Measurements from ENCODE around the gene ZNF555. TPM values are rescaled to one million over a fixed set of nuclear protein-coding genes. Genes with fewer than 3 reads are reported as not detected.
A peak's percentile ranks its signal among the peaks of the same experiment; 100 is the strongest.

ZNF555 gene
- total and polyA plus RNA-seq, 2 of the 13 experiments (the other 11 are each of a cell fraction or from before 2014, with no cell fraction given) = 5.0 to 8.0 TPM

GRCh38 chr19:2840794-2841791 lies at the start of gene ZNF555 (continued):
- TF ChIP-seq SIN3A (IDR thresholded peaks at IDR 0.05; ENCODE audit: borderline replicate concordance, low read depth, low read length) (peak; percentile 32; the same call in 1 of the 2 replicates), SP2 (CRISPR knock-in tag; IDR thresholded peaks at IDR 0.05) (peak; percentile 97), ZFP36 (IDR thresholded peaks at IDR 0.05; ENCODE audit: borderline replicate concordance, low read depth, low read length, partially characterized antibody) (no peak), AGO1 (IDR thresholded peaks at IDR 0.05; ENCODE audit: low read depth, low read length, poor library complexity, severe bottlenecking) (no peak), KLF15 (CRISPR knock-in tag; IDR thresholded peaks at IDR 0.05; ENCODE audit: borderline replicate concordance) (0 out of 2 replicates have a peak, but pooled peaks have one; percentile 82), HMG20B (CRISPR knock-in tag; conservative IDR thresholded peaks at IDR 0.05) (0 out of 2 replicates have a peak, but pooled peaks have one; percentile 20), CC2D1A (CRISPR knock-in tag; IDR thresholded peaks at IDR 0.05) (no peak), BCL6 (CRISPR knock-in tag; IDR thresholded peaks at IDR 0.05) (0 out of 2 replicates have a peak, but pooled peaks have one; percentile 3), ADNP (CRISPR knock-in tag; IDR thresholded peaks at IDR 0.05) (0 out of 2 replicates have a peak, but pooled peaks have one; percentile 37), ZSCAN22 (CRISPR knock-in tag; IDR thresholded peaks at IDR 0.05) (no peak), REL (CRISPR knock-in tag; conservative IDR thresholded peaks at IDR 0.05) (peak; percentile 82), ZNF572 (CRISPR knock-in tag; IDR thresholded peaks at IDR 0.05) (no peak), FOXK1 (CRISPR knock-in tag; IDR thresholded peaks at IDR 0.05; ENCODE audit: borderline replicate concordance, low read depth) (peak; percentile 45; the same call in 1 of the 2 replicates), NCOA2 (CRISPR knock-in tag; IDR thresholded peaks at IDR 0.05) (no peak; the same call in 1 of the 2 replicates), ZNF263 (CRISPR knock-in tag; IDR thresholded peaks at IDR 0.05) (0 out of 2 replicates have a peak, but pooled peaks have one; percentile 23), KDM4B (CRISPR knock-in tag; IDR thresholded peaks at IDR 0.05) (no peak), PHF8 (CRISPR knock-in tag; IDR thresholded peaks at IDR 0.05) (peak; percentile 89), MED13 (CRISPR knock-in tag; IDR thresholded peaks at IDR 0.05) (peak; percentile 77; the same call in 1 of the 2 replicates), NFE2 (CRISPR knock-in tag; IDR thresholded peaks at IDR 0.05) (no peak), KLF12 (CRISPR knock-in tag; IDR thresholded peaks at IDR 0.05; ENCODE audit: borderline replicate concordance) (peak; percentile 92), ZNF564 (CRISPR knock-in tag; IDR thresholded peaks at IDR 0.05) (peak; percentile 46; the same call in 1 of the 2 replicates), ZNF569 (CRISPR knock-in tag; IDR thresholded peaks at IDR 0.05; ENCODE audit: borderline replicate concordance) (no peak), ELF4 (CRISPR knock-in tag; IDR thresholded peaks at IDR 0.05; ENCODE audit: borderline replicate concordance) (no peak), ZNF768 (CRISPR knock-in tag; IDR thresholded peaks at IDR 0.05) (peak; percentile 41)
- TF ChIP-seq, protein P1, sequence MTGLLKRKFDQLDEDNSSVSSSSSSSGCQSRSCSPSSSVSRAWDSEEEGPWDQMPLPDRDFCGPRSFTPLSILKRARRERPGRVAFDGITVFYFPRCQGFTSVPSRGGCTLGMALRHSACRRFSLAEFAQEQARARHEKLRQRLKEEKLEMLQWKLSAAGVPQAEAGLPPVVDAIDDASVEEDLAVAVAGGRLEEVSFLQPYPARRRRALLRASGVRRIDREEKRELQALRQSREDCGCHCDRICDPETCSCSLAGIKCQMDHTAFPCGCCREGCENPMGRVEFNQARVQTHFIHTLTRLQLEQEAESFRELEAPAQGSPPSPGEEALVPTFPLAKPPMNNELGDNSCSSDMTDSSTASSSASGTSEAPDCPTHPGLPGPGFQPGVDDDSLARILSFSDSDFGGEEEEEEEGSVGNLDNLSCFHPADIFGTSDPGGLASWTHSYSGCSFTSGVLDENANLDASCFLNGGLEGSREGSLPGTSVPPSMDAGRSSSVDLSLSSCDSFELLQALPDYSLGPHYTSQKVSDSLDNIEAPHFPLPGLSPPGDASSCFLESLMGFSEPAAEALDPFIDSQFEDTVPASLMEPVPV (CRISPR knock-in tag; IDR thresholded peaks at IDR 0.05) = peak; percentile 85; the same call in 1 of the 2 replicates
- TF ChIP-seq, protein P2, sequence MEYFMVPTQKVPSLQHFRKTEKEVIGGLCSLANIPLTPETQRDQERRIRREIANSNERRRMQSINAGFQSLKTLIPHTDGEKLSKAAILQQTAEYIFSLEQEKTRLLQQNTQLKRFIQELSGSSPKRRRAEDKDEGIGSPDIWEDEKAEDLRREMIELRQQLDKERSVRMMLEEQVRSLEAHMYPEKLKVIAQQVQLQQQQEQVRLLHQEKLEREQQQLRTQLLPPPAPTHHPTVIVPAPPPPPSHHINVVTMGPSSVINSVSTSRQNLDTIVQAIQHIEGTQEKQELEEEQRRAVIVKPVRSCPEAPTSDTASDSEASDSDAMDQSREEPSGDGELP (IDR thresholded peaks at IDR 0.05; ENCODE audit: borderline replicate concordance, low read depth) = no peak; the same call in 1 of the 2 replicates
- TF ChIP-seq, protein P3, sequence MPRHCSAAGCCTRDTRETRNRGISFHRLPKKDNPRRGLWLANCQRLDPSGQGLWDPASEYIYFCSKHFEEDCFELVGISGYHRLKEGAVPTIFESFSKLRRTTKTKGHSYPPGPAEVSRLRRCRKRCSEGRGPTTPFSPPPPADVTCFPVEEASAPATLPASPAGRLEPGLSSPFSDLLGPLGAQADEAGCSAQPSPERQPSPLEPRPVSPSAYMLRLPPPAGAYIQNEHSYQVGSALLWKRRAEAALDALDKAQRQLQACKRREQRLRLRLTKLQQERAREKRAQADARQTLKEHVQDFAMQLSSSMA (CRISPR knock-in tag; IDR thresholded peaks at IDR 0.05) = peak; percentile 68; the same call in 1 of the 2 replicates
